22Rv1 (cell line): Measurements from ENCODE around the gene LRRC28.

Experiments used
- H3K27ac ChIP-seq: fragments of 450-650 bp; 2 replicates; pipeline ENCODE4 v1.5.1; 2017
- ZFX ChIP-seq: fragments of 450-650 bp; IDR thresholded peaks from 2 replicates; pipeline ENCODE4 v1.6.1; 2017; ENCODE audit warnings: antibody characterized with exemption, borderline replicate concordance
- TF ChIP-seq, protein P1 (sequence below): fragments of 450-650 bp; IDR thresholded peaks from 2 replicates; pipeline ENCODE4 v1.5.1; 2017; ENCODE audit warnings: mild to moderate bottlenecking

The LRRC28 gene

DNA sequence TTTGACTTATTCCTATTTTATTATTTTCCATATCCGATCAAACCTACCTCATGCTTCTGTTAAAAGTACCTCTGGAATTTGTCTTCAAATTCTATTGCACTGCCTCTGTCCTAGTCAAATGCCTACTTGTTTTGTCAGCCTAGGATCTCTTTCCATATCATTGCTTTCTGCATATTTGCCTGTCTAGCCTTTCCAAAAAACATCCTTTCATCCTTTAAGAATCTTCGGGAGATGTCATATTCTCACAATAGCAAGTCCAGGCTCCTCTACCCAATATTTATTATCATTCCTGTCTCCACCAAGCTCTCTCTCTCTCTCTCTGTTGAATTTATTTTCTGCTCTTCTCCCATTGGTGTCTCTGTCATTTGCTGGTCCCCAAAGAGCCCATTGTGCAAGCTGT is 80.1 kb downstream of the LRRC28 start:
- no peak for TF ChIP-seq ZFX
- TF ChIP-seq, protein P1, sequence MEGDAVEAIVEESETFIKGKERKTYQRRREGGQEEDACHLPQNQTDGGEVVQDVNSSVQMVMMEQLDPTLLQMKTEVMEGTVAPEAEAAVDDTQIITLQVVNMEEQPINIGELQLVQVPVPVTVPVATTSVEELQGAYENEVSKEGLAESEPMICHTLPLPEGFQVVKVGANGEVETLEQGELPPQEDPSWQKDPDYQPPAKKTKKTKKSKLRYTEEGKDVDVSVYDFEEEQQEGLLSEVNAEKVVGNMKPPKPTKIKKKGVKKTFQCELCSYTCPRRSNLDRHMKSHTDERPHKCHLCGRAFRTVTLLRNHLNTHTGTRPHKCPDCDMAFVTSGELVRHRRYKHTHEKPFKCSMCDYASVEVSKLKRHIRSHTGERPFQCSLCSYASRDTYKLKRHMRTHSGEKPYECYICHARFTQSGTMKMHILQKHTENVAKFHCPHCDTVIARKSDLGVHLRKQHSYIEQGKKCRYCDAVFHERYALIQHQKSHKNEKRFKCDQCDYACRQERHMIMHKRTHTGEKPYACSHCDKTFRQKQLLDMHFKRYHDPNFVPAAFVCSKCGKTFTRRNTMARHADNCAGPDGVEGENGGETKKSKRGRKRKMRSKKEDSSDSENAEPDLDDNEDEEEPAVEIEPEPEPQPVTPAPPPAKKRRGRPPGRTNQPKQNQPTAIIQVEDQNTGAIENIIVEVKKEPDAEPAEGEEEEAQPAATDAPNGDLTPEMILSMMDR, result no peak
- H3K27ac ChIP-seq, result no peak overlapping the region

GRCh38 chr15:99333413-99333812 is 82.1 kb downstream of the LRRC28 start:
- TF ChIP-seq, protein P1, result no peak
- TF ChIP-seq ZFX, result no peak
- H3K27ac ChIP-seq, result no peak overlapping the region

DNA sequence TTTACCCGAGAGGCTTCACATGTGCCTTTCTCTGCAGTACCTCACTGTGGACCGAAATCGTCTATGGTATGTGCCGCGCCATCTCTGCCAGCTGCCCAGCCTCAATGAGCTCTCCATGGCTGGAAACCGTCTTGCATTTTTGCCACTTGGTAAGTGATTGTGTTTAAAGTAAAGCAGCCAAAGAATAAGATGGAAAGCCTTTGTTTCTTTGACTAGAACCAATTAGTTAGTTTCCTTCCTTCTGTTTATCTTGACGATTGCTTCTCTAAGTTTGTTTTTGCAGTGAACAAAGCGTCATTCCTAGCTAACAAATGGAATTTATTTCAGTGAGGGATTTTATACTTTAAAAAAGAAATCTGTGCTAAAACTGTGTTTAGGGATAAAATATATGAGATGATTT is 82.7 kb downstream of the LRRC28 start:
- no peak overlapping the region for H3K27ac ChIP-seq
- TF ChIP-seq, protein P1, result no peak
- TF ChIP-seq ZFX, result no peak

- TF ChIP-seq ZFX, result no peak
- TF ChIP-seq, protein P1, result no peak
- no peak overlapping the region for H3K27ac ChIP-seq
Measured at GRCh38 chr15:99335508-99335907, 84.2 kb downstream of the LRRC28 start.

DNA sequence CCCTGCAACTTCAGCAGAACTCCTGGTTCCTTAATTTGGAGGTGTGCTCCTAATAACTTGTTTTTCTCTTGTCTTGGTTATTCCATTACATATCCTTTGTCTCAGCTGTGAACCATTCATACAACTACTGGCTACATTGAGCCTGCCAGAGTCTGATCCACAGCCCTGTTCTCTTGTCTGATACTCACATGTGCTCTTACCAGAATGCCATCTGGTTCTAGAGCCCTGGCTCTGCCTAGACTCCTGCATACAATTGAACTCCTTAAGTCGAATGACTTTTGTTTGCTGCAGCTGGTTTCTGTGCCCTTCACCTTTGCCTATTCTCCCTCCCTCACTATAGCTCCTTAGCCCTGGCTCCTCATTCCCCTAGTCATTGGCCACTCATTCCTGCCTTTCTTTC is 85.5 kb downstream of the LRRC28 start:
- no peak for TF ChIP-seq ZFX
- TF ChIP-seq, protein P1, result no peak
- H3K27ac ChIP-seq, result no peak overlapping the region

DNA sequence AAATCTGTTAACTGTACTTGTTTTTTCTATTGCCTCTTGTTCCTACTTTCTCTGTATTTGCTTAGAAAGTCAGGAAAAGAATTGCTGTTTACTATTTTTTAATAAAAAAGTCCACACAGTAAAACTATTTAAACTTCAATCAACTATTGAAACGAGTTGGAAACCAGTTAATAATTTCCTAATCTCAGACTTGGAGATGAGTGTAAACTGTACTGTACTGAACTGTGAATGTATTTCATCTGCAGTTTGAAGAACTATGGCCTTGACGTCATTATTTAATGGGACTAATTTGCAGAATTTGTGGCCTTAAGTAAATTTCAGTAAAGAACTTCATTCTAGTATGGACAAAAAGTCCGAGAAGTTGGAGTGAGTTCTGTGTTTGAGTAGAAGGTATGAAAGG is 89.1 kb downstream of the LRRC28 start:
- TF ChIP-seq ZFX, result no peak
- TF ChIP-seq, protein P1, result no peak
- H3K27ac ChIP-seq, result no peak overlapping the region

GRCh38 chr15:99341786-99342185 is 90.5 kb downstream of the LRRC28 start:
- H3K27ac ChIP-seq, result no peak overlapping the region
- no peak for TF ChIP-seq ZFX
- TF ChIP-seq, protein P1, result no peak
